ENCODE data around the gene CDS2. TPM values are rescaled to one million over a fixed set of nuclear protein-coding genes. Genes with fewer than 3 reads are reported as not detected.

Gene CDS2
- total and polyA plus RNA-seq, 2 experiments from 2014 or later: 16.8 to 40.8 TPM

- TF ChIP-seq CTCF (conservative IDR thresholded peaks at IDR 0.05; ENCODE audit: low read depth in 2 of 2) (no peak), ETS1 (IDR thresholded peaks at IDR 0.05) (no peak), REST (IDR thresholded peaks at IDR 0.05; ENCODE audit: unreplicated experiment) (no peak), JUNB (IDR thresholded peaks at IDR 0.05; ENCODE audit: unreplicated experiment) (no peak)
Measured at GRCh38 chr20:5085380-5085779, 41.4 kb upstream of the CDS2 start (continued).

GRCh38 chr20:5088688-5089087 is 38.1 kb upstream of the CDS2 start:
- Histone ChIP-seq H3F3A (replicated peaks; ENCODE audit: low read depth) (no peaks in the 10 kb centered on the region), H3K4me3 (no peak overlapping the region), H2AFZ (no peak overlapping the region), H3K27ac (ENCODE audit: low read depth) (no peak overlapping the region), H3K4me2 (no peak overlapping the region), H3K9me2 (ENCODE audit: insufficient read depth) (no peaks in the 10 kb centered on the region), H3K4me1 (ENCODE audit: insufficient read depth) (no peaks in the 10 kb centered on the region), H3K79me2 (replicated peaks; ENCODE audit: insufficient read depth) (no peaks in the 10 kb centered on the region), H3K27me3 (ENCODE audit: insufficient read depth) (no peaks in the 10 kb centered on the region), H4K20me1 (replicated peaks; ENCODE audit: insufficient read depth) (peaks cover 3% of the 10 kb centered on the region; the same call in 1 of the 2 replicates), H3K36me3 (ENCODE audit: insufficient read depth) (no peaks in the 10 kb centered on the region)
- H3K27me3 Mint-ChIP-seq (ENCODE audit: insufficient read depth, low read depth, poor library complexity): peaks cover 4% of the 10 kb centered on the region
- H3K27ac Mint-ChIP-seq: no peak overlapping the region
- no peak for DNase-seq (ENCODE audit: low spot score)
- H3K4me3 Mint-ChIP-seq: no peak overlapping the region
- H3K9me3 Mint-ChIP-seq: no peaks in the 10 kb centered on the region
- peaks cover 5% of the 10 kb centered on the region; the same call in 1 of the 3 replicates for H3K36me3 Mint-ChIP-seq (ENCODE audit: low read depth)
- H3K4me1 Mint-ChIP-seq: no peaks in the 10 kb centered on the region
- TF ChIP-seq ETS1 (IDR thresholded peaks at IDR 0.05) (no peak), JUNB (IDR thresholded peaks at IDR 0.05; ENCODE audit: unreplicated experiment) (no peak), CTCF (conservative IDR thresholded peaks at IDR 0.05; ENCODE audit: low read depth in 2 of 2) (no peak)
- ATAC-seq: no peak
